H9 (cell line): Measurements from ENCODE around the gene BCL7C. TPM values are rescaled to one million over a fixed set of nuclear protein-coding genes. Genes with fewer than 3 reads are reported as not detected.

Experiments used
- DNase-seq: peaks from one replicate; pipeline ENCODE4 v3.0.0-alpha.2; 2017
- H2AFZ ChIP-seq: one replicate; pipeline ENCODE4 v1.6.1; 2013; ENCODE audit warnings: mild to moderate bottlenecking, low read length, control low read depth, moderate library complexity
- H2AK5ac ChIP-seq: 2 replicates; pipeline ENCODE4 v1.6.1; 2013; ENCODE audit warnings: low read length, control low read depth, mixed read lengths; ENCODE audit not compliant: insufficient read length
- H2BK120ac ChIP-seq: one replicate; pipeline ENCODE4 v1.6.1; 2013; ENCODE audit warnings: low read depth, mild to moderate bottlenecking, low read length, control low read depth, inconsistent platforms; ENCODE audit not compliant: poor library complexity, severe bottlenecking
- H2BK12ac ChIP-seq: 2 replicates; pipeline ENCODE4 v1.6.1; 2013; ENCODE audit warnings: low read length, control low read depth, mixed read lengths, low read depth; ENCODE audit not compliant: insufficient read length
- H2BK15ac ChIP-seq: 2 replicates; pipeline ENCODE4 v1.6.1; 2013; ENCODE audit warnings: low read depth, low read length, control low read depth
- H2BK20ac ChIP-seq: one replicate; pipeline ENCODE4 v1.6.1; 2013; ENCODE audit warnings: low read depth, mild to moderate bottlenecking, low read length, control low read depth, inconsistent platforms; ENCODE audit not compliant: poor library complexity, severe bottlenecking
- H2BK5ac ChIP-seq: 2 replicates; pipeline ENCODE4 v1.6.1; 2013; ENCODE audit warnings: low read length, control low read depth, mixed read lengths; ENCODE audit not compliant: insufficient read length
- H3K14ac ChIP-seq: 2 replicates; pipeline ENCODE4 v1.6.1; 2013; ENCODE audit warnings: low read length, control low read depth; ENCODE audit not compliant: insufficient read depth
- H3K18ac ChIP-seq: 2 replicates; pipeline ENCODE4 v1.6.1; 2013; ENCODE audit warnings: low read depth, mild to moderate bottlenecking, mixed read lengths, low read length, control low read depth; ENCODE audit not compliant: insufficient read length
- H3K23ac ChIP-seq: 2 replicates; pipeline ENCODE4 v1.6.1; 2013; ENCODE audit warnings: low read length, control low read depth, mixed read lengths, low read depth; ENCODE audit not compliant: insufficient read length
- H3K23me2 ChIP-seq: 2 replicates; pipeline ENCODE4 v1.6.1; 2013; ENCODE audit warnings: low read depth, mild to moderate bottlenecking, mixed read lengths, low read length, control low read depth; ENCODE audit not compliant: insufficient read length, poor library complexity, severe bottlenecking
- H3K27ac ChIP-seq: 2 replicates; pipeline ENCODE4 v1.5.1; 2013; ENCODE audit warnings: low read length, control low read depth, mixed read lengths, low read depth; ENCODE audit not compliant: insufficient read length
- H3K27me3 ChIP-seq: 2 replicates; pipeline ENCODE4 v1.6.1; 2013; ENCODE audit warnings: low read length, control low read depth, inconsistent platforms; ENCODE audit not compliant: insufficient read depth
- H3K4ac ChIP-seq: 2 replicates; pipeline ENCODE4 v1.6.1; 2013; ENCODE audit warnings: low read depth, mild to moderate bottlenecking, control low read depth, inconsistent platforms, low read length, moderate library complexity
- H3K4me1 ChIP-seq: 2 replicates; pipeline ENCODE4 v1.6.1; 2013; ENCODE audit warnings: low read length, control low read depth, inconsistent platforms; ENCODE audit not compliant: insufficient read depth
- H3K4me2 ChIP-seq: 2 replicates; pipeline ENCODE4 v1.6.1; 2013; ENCODE audit warnings: low read length, control low read depth, mixed read lengths; ENCODE audit not compliant: insufficient read length, insufficient read depth
- H3K56ac ChIP-seq: 2 replicates; pipeline ENCODE4 v1.6.1; 2013; ENCODE audit warnings: low read depth, mild to moderate bottlenecking, mixed read lengths, low read length, control low read depth; ENCODE audit not compliant: insufficient read length
- H3K79me1 ChIP-seq: 2 replicates; pipeline ENCODE4 v1.6.1; 2013; ENCODE audit warnings: low read depth, mild to moderate bottlenecking, moderate library complexity, low read length, control low read depth, inconsistent platforms; ENCODE audit not compliant: insufficient read depth, poor library complexity, severe bottlenecking
- H3K79me2 ChIP-seq: 2 replicates; pipeline ENCODE4 v1.6.1; 2013; ENCODE audit warnings: low read length, control low read depth, inconsistent platforms; ENCODE audit not compliant: insufficient read depth
- H3K9ac ChIP-seq: 2 replicates; pipeline ENCODE4 v1.6.1; 2013; ENCODE audit warnings: low read length, control low read depth, mixed read lengths; ENCODE audit not compliant: insufficient read length; ENCODE audit errors: extremely low read depth
- H3K9me3 ChIP-seq: one replicate; pipeline ENCODE4 v1.6.1; 2013; ENCODE audit warnings: low read depth, low read length, inconsistent platforms; ENCODE audit not compliant: control insufficient read depth
- H3T11ph ChIP-seq: one replicate; pipeline ENCODE4 v1.6.1; 2013; ENCODE audit warnings: mild to moderate bottlenecking, low read length, control low read depth, inconsistent platforms
- H4K20me1 ChIP-seq: one replicate; pipeline ENCODE4 v1.6.1; 2013; ENCODE audit not compliant: control insufficient read depth, insufficient read length, insufficient read depth
- H4K5ac ChIP-seq: 2 replicates; pipeline ENCODE4 v1.6.1; 2013; ENCODE audit warnings: low read depth, mild to moderate bottlenecking, mixed read lengths, low read length, control low read depth; ENCODE audit not compliant: insufficient read length
- H4K8ac ChIP-seq: replicated peaks from 2 replicates; pipeline ENCODE4 v1.6.1; 2013; ENCODE audit warnings: low read length, control low read depth, mixed read lengths, low read depth; ENCODE audit not compliant: insufficient read length
- H4K91ac ChIP-seq: 2 replicates; pipeline ENCODE4 v1.6.1; 2013; ENCODE audit warnings: low read depth, mild to moderate bottlenecking, moderate library complexity, mixed read lengths, low read length, control low read depth; ENCODE audit not compliant: insufficient read length
- H3K27ac Mint-ChIP-seq, 3 experiments: 2 replicates in 2 of 3; 3 replicates in 1 of 3; pipeline ENCODE4 v1.8.0; 2020 to 2021; ENCODE audit warnings: mixed read lengths in 3 of 3, mild to moderate bottlenecking in 1 of 3, moderate library complexity in 1 of 3
- H3K27me3 Mint-ChIP-seq: 2 replicates; pipeline ENCODE4 v1.8.0; 2021; ENCODE audit warnings: low read depth, mild to moderate bottlenecking, moderate library complexity, mixed read lengths
- H3K36me3 Mint-ChIP-seq, 3 experiments: 2 replicates in 2 of 3; 3 replicates in 1 of 3; pipeline ENCODE4 v1.8.0; 2020 to 2021; ENCODE audit warnings: low read depth in 3 of 3, mixed read lengths in 3 of 3; ENCODE audit not compliant: insufficient read depth in 1 of 3
- H3K4me1 Mint-ChIP-seq, 2 experiments: 2 replicates each; pipeline ENCODE4 v1.8.0; 2020; ENCODE audit warnings: mixed read lengths in 2 of 2
- H3K4me3 Mint-ChIP-seq, 2 experiments: 2 replicates in 1 of 2; 3 replicates in 1 of 2; pipeline ENCODE4 v1.8.0; 2020 to 2021; ENCODE audit warnings: mild to moderate bottlenecking in 2 of 2, mixed read lengths in 2 of 2, moderate library complexity in 1 of 2
- H3K9me3 Mint-ChIP-seq, 2 experiments: 2 replicates in 1 of 2; 3 replicates in 1 of 2; pipeline ENCODE4 v1.8.0; 2020; ENCODE audit warnings: mild to moderate bottlenecking in 2 of 2, mixed read lengths in 2 of 2, moderate library complexity in 1 of 2
- WGBS: extraction: QIAGEN DNeasy Blood & Tissue Kit; methylation state at CpG from one replicate; pipeline ENCODE4 v1.1.7; 2013; ENCODE audit warnings: missing lambda C conversion rate, low lambda C conversion rate, mixed read lengths; ENCODE audit not compliant: insufficient read length; ENCODE audit errors: extremely low coverage; 5-methylcytosine and 5-hydroxymethylcytosine counted together
- total RNA-seq: library from RNA; stranded (reverse); gene quantifications from 2 replicates; pipeline ENCODE4 v1.2.1, GENCODE V29; 2021
- TF ChIP-seq, protein P1 (sequence below): fragments of 200-600 bp; sonication (generic); conservative IDR thresholded peaks from 3 replicates; pipeline ENCODE4 v1.8.0; 2021; ENCODE audit warnings: antibody characterized with exemption, mild to moderate bottlenecking

The BCL7C gene
- total RNA-seq, 1 experiment from 2014 or later: 18.3 TPM

DNA sequence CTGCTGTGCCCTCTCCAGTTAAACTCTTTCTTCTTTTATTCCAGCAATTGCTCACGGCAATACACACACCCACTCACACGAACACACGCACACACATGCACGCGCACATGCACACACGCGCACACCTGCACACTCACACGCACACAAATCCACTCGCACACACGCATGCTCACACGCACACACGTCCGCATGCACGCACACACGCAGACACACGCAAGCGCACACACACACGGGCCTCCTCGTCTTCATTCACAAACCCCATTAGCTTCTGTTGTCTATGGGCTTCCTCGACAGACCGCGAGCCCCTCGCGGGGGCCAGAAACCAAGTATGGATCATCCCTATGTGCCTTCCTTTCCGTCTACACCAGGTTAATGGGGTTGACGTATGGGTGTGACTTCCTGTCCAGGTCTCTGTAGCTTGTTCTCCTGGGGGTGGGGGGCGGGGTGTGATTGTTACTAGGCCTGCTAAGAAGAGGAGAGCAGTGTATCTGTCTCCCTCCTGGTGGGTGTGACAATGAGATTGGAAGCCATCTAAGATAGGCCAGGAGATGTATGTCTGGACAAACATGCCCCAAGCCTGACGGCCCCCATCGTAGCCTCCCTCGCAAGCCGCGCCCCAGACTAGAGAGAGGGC, 1.9 kb upstream of the BCL7C start:
- Histone ChIP-seq H2BK15ac (no peak overlapping the region), H3K4ac (no peak overlapping the region), H3T11ph (no peak overlapping the region), H3K9ac (no peak overlapping the region), H2BK12ac (no peak overlapping the region), H3K23me2 (peaks cover 20% of the 10 kb centered on the region), H4K8ac (no peak overlapping the region), H2BK20ac (no peak overlapping the region), H3K4me2 (peak overlapping the region; percentile 62), H3K14ac (0 out of 2 replicates have a peak overlapping the region, but pooled peaks have one; percentile 21), H2BK120ac (no peak overlapping the region), H3K18ac (peak overlapping the region; percentile 23), H4K20me1 (peaks cover 2% of the 10 kb centered on the region), H3K79me1 (no peaks in the 10 kb centered on the region), H4K91ac (no peak overlapping the region), H3K79me2 (no peaks in the 10 kb centered on the region), H2BK5ac (no peak overlapping the region), H3K23ac (peak overlapping the region; percentile 25), H2AK5ac (no peak overlapping the region), H3K56ac (no peak overlapping the region), H3K4me1 (peaks cover 3% of the 10 kb centered on the region; the same call in 1 of the 2 replicates), H3K27ac (no peak overlapping the region), H3K9me3 (no peaks in the 10 kb centered on the region), H2AFZ (no peak overlapping the region), H4K5ac (no peak overlapping the region), H3K27me3 (no peaks in the 10 kb centered on the region)
- no peak for DNase-seq
- Mint-ChIP-seq H3K9me3 (peaks cover 0 to 2% of the 10 kb centered on the region in 2 experiments; a peak in 1 of 5 replicates), H3K36me3 (peaks cover 0 to 5% (median 5%) of the 10 kb centered on the region in 3 experiments; a peak in 2 of 7 replicates), H3K27ac (peak overlapping the region in 2 of 3 experiments; percentile 99 to 100; a peak in 6 of 7 replicates), H3K27me3 (peaks cover 24% of the 10 kb centered on the region), H3K4me1 (peaks cover 28% of the 10 kb centered on the region in 2 experiments), H3K4me3 (peak overlapping the region; percentile 80 to 94)
- TF ChIP-seq, protein P1, sequence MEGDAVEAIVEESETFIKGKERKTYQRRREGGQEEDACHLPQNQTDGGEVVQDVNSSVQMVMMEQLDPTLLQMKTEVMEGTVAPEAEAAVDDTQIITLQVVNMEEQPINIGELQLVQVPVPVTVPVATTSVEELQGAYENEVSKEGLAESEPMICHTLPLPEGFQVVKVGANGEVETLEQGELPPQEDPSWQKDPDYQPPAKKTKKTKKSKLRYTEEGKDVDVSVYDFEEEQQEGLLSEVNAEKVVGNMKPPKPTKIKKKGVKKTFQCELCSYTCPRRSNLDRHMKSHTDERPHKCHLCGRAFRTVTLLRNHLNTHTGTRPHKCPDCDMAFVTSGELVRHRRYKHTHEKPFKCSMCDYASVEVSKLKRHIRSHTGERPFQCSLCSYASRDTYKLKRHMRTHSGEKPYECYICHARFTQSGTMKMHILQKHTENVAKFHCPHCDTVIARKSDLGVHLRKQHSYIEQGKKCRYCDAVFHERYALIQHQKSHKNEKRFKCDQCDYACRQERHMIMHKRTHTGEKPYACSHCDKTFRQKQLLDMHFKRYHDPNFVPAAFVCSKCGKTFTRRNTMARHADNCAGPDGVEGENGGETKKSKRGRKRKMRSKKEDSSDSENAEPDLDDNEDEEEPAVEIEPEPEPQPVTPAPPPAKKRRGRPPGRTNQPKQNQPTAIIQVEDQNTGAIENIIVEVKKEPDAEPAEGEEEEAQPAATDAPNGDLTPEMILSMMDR: no peak
- WGBS: 100% methylated on average over 3 of the region's 32 CpGs
